IMR-90 (cell line): ENCODE measurements around the gene MS4A10. TPM values are rescaled to one million over a fixed set of nuclear protein-coding genes. Genes with fewer than 3 reads are reported as not detected.

Experiments
- ATAC-seq: fragments of 200-7000 bp; cut with Tn5 transposase; 2 replicates; pipeline ENCODE4 v1.9.1; 2020; ENCODE audit warnings: low read depth, mild to moderate bottlenecking, moderate library complexity
- BruUV-seq: library from RNA; stranded (reverse); fragments of 400-500 nt; replicated peaks from 2 replicates; lab custom pipeline; 2021; lab: Mats Ljungman, UMichigan
- CTCF ChIA-PET: fragments of 300-600 bp; formaldehyde crosslinking; extraction: SDS; loops from one replicate; lab custom pipeline; 2021; ENCODE audit warnings: antibody characterized with exemption; lab: Yijun Ruan, JAX
- POLR2A ChIA-PET: fragments of 300-600 bp; sonication (Branson Sonifier 250); formaldehyde crosslinking; loops from one replicate; lab custom pipeline; 2022; ENCODE audit warnings: antibody characterized with exemption; ENCODE audit not compliant: unreplicated experiment; lab: Charles Lee
- DNase-seq: peaks from one replicate; pipeline ENCODE4 v3.0.0; 2013
- H2AFZ ChIP-seq: replicated peaks from 2 replicates; pipeline ENCODE3; 2013; ENCODE audit warnings: low read length, mild to moderate bottlenecking; ENCODE audit not compliant: poor library complexity
- H2AK5ac ChIP-seq: 2 replicates; pipeline ENCODE4 v1.6.1; 2013; ENCODE audit warnings: low read depth, low read length, inconsistent platforms
- H2AK9ac ChIP-seq: replicated peaks from 2 replicates; pipeline ENCODE3; 2013; ENCODE audit warnings: mild to moderate bottlenecking, low read depth, low read length, moderate library complexity; ENCODE audit not compliant: poor library complexity
- H2BK120ac ChIP-seq: 2 replicates; pipeline ENCODE4 v1.6.1; 2013; ENCODE audit warnings: low read depth, low read length, inconsistent platforms
- H2BK15ac ChIP-seq: 3 replicates; pipeline ENCODE4 v1.6.1; 2013; ENCODE audit warnings: low read depth, low read length, inconsistent platforms
- H2BK20ac ChIP-seq: 2 replicates; pipeline ENCODE4 v1.6.1; 2013; ENCODE audit warnings: low read depth, mild to moderate bottlenecking, inconsistent platforms, low read length, moderate library complexity
- H2BK5ac ChIP-seq: 2 replicates; pipeline ENCODE4 v1.6.1; 2013; ENCODE audit warnings: mild to moderate bottlenecking, low read depth, low read length, inconsistent platforms; ENCODE audit not compliant: poor library complexity, severe bottlenecking
- H3K14ac ChIP-seq: replicated peaks from 2 replicates; pipeline ENCODE4 v1.6.1; 2013; ENCODE audit warnings: low read depth, low read length, inconsistent platforms
- H3K18ac ChIP-seq: 2 replicates; pipeline ENCODE4 v1.6.1; 2013; ENCODE audit warnings: low read depth, low read length, control low read depth
- H3K23ac ChIP-seq: 2 replicates; pipeline ENCODE4 v1.6.1; 2013; ENCODE audit warnings: low read depth, low read length, inconsistent platforms
- H3K27ac ChIP-seq: 2 replicates; pipeline ENCODE4 v1.5.1; 2013; ENCODE audit warnings: mild to moderate bottlenecking, control low read depth, low read length; ENCODE audit not compliant: insufficient read depth
- H3K27me3 ChIP-seq: 2 replicates; pipeline ENCODE4 v1.6.1; 2013; ENCODE audit warnings: low read length; ENCODE audit not compliant: control insufficient read depth, insufficient read depth
- H3K36me3 ChIP-seq: 2 replicates; pipeline ENCODE4 v1.6.1; 2013; ENCODE audit warnings: low read length, mixed read lengths; ENCODE audit not compliant: control insufficient read depth, insufficient read depth
- H3K4ac ChIP-seq: 2 replicates; pipeline ENCODE4 v1.6.1; 2013; ENCODE audit warnings: low read depth, low read length, inconsistent platforms
- H3K4me1 ChIP-seq: 2 replicates; pipeline ENCODE4 v1.6.1; 2013; ENCODE audit warnings: low read length, mixed read lengths; ENCODE audit not compliant: control insufficient read depth, insufficient read depth
- H3K4me2 ChIP-seq: 2 replicates; pipeline ENCODE4 v1.6.1; 2013; ENCODE audit warnings: low read depth, mild to moderate bottlenecking, control low read depth, low read length, moderate library complexity
- H3K4me3 ChIP-seq: 2 replicates; pipeline ENCODE4 v1.5.1; 2013; ENCODE audit warnings: low read depth, mild to moderate bottlenecking, control low read depth, low read length, moderate library complexity; ENCODE audit not compliant: insufficient read depth
- H3K56ac ChIP-seq: 2 replicates; pipeline ENCODE4 v1.6.1; 2013; ENCODE audit warnings: low read length, inconsistent platforms; ENCODE audit not compliant: insufficient read depth; ENCODE audit errors: extremely low read depth
- H3K79me1 ChIP-seq, 2 experiments: 2 replicates each; pipeline ENCODE4 v1.6.1; 2013; ENCODE audit warnings: low read length in 2 of 2, inconsistent platforms in 1 of 2, low read depth in 1 of 2
- H3K9ac ChIP-seq: 2 replicates; pipeline ENCODE4 v1.6.1; 2013; ENCODE audit warnings: low read depth, low read length, control low read depth
- H3K9me1 ChIP-seq: 2 replicates; pipeline ENCODE4 v1.6.1; 2013; ENCODE audit warnings: low read length, inconsistent platforms; ENCODE audit not compliant: insufficient read depth
- H3K9me3 ChIP-seq: 2 replicates; pipeline ENCODE4 v1.6.1; 2013; ENCODE audit warnings: low read length; ENCODE audit not compliant: control insufficient read depth, insufficient read depth
- H4K20me1 ChIP-seq: 2 replicates; pipeline ENCODE4 v1.6.1; 2013; ENCODE audit warnings: low read length, inconsistent platforms; ENCODE audit not compliant: insufficient read depth
- H4K5ac ChIP-seq: 2 replicates; pipeline ENCODE4 v1.6.1; 2013; ENCODE audit warnings: mild to moderate bottlenecking, low read depth, low read length, control low read depth
- H4K8ac ChIP-seq, 2 experiments: 2 replicates each; pipeline ENCODE4 v1.6.1; 2013; ENCODE audit warnings: low read depth in 2 of 2, low read length in 2 of 2, control low read depth in 1 of 2, inconsistent platforms in 1 of 2
- H4K91ac ChIP-seq: 2 replicates; pipeline ENCODE4 v1.6.1; 2013; ENCODE audit warnings: low read depth, low read length, inconsistent platforms; ENCODE audit not compliant: insufficient read depth
- BHLHE40 ChIP-seq: fragments of 150-350 bp; IDR thresholded peaks from 2 replicates; pipeline ENCODE4 v1.6.1; 2016; ENCODE audit warnings: mild to moderate bottlenecking, low read depth, low read length
- CEBPB ChIP-seq: IDR thresholded peaks from 2 replicates; pipeline ENCODE4 v1.6.1; 2012; ENCODE audit warnings: low read depth, low read length, improper control_type of control experiment
- CHD1 ChIP-seq: IDR thresholded peaks from 2 replicates; pipeline ENCODE4 v1.6.1; 2012; ENCODE audit warnings: low read depth, low read length, improper control_type of control experiment
- FOS ChIP-seq: fragments of 150-350 bp; IDR thresholded peaks from 2 replicates; pipeline ENCODE4 v1.6.1; 2016; ENCODE audit warnings: low read depth, low read length
- MAFK ChIP-seq: IDR thresholded peaks from 2 replicates; pipeline ENCODE4 v1.6.1; 2012; ENCODE audit warnings: low read depth, low read length, improper control_type of control experiment
- MAZ ChIP-seq: IDR thresholded peaks from 2 replicates; pipeline ENCODE4 v1.6.1; 2012; ENCODE audit warnings: low read depth, mild to moderate bottlenecking, low read length, improper control_type of control experiment, moderate library complexity, borderline replicate concordance
- MXI1 ChIP-seq: IDR thresholded peaks from 2 replicates; pipeline ENCODE4 v1.6.1; 2012; ENCODE audit warnings: low read depth, mild to moderate bottlenecking, low read length, moderate library complexity, borderline replicate concordance
- NFE2L2 ChIP-seq: fragments of 150-350 bp; IDR thresholded peaks from 2 replicates; pipeline ENCODE4 v1.6.1; 2016; ENCODE audit warnings: low read depth, mild to moderate bottlenecking, low read length
- POLR2A ChIP-seq: IDR thresholded peaks from 2 replicates; pipeline ENCODE4 v1.6.1; 2012; ENCODE audit warnings: mild to moderate bottlenecking, low read depth, low read length
- RAD21 ChIP-seq: IDR thresholded peaks from 2 replicates; pipeline ENCODE4 v1.6.1; 2012; ENCODE audit warnings: low read length, improper control_type of control experiment
- RCOR1 ChIP-seq: IDR thresholded peaks from 2 replicates; pipeline ENCODE4 v1.6.1; 2012; ENCODE audit warnings: mild to moderate bottlenecking, low read length, improper control_type of control experiment; ENCODE audit not compliant: insufficient replicate concordance
- RFX5 ChIP-seq: IDR thresholded peaks from 2 replicates; pipeline ENCODE4 v1.8.0; 2012; ENCODE audit warnings: low read depth, mild to moderate bottlenecking, low read length, moderate library complexity
- SMC3 ChIP-seq: fragments of 150-350 bp; IDR thresholded peaks from 2 replicates; pipeline ENCODE4 v1.6.1; 2016; ENCODE audit warnings: low read depth, mild to moderate bottlenecking, antibody characterized with exemption, low read length, moderate library complexity
- USF2 ChIP-seq: fragments of 150-350 bp; IDR thresholded peaks from 2 replicates; pipeline ENCODE4 v1.6.1; 2017; ENCODE audit warnings: mild to moderate bottlenecking, antibody characterized with exemption, low read length, low read depth
- WGBS, 2 experiments: methylation state at CpG; one replicate each; pipeline versions ENCODE4 v1.1.5 to v1.1.7; 2013; ENCODE audit warnings: missing lambda C conversion rate in 2 of 2; ENCODE audit not compliant: insufficient read length in 1 of 2; ENCODE audit errors: extremely low coverage in 2 of 2; 5-methylcytosine and 5-hydroxymethylcytosine counted together
- dilution Hi-C: fragments of 300-500 bp; cut with HindIII; formaldehyde crosslinking; loops from one replicate; pipeline ENCODE4 v1.14.3; 2018; ENCODE audit warnings: low sequenced_read_pairs; ENCODE audit not compliant: unreplicated experiment
- in situ Hi-C: fragments of 300-500 bp; cut with MboI; formaldehyde crosslinking; loops from 3 replicates; pipeline ENCODE4 v1.14.3; 2019; ENCODE audit warnings: low sequenced_read_pairs, inconsistent platforms, mixed read lengths
- intact Hi-C: fragments of 100-400 bp; cut with micrococcal nuclease; formaldehyde crosslinking; loops from 2 replicates; pipeline ENCODE4 v1.10.0; 2022
- polyA plus RNA-seq, 3 experiments: library from polyadenylated mRNA; depleted of rRNA; stranded (reverse); fragments of >200 nt; gene quantifications; 2 replicates each; pipeline ENCODE4 v1.2.3, GENCODE V29; 2012; ENCODE audit warnings: low replicate concordance in 1 of 3
- total RNA-seq: library from RNA; depleted of rRNA; stranded (reverse); fragments of >200 nt; gene quantifications from 2 replicates; pipeline ENCODE4 v1.2.3, GENCODE V29; 2012
- TF ChIP-seq, protein P1 (sequence below): fragments of 150-350 bp; IDR thresholded peaks from 2 replicates; pipeline ENCODE4 v1.6.1; 2016; ENCODE audit warnings: low read depth, mild to moderate bottlenecking, low read length, moderate library complexity, borderline replicate concordance
- TF ChIP-seq, protein P2 (sequence below): conservative IDR thresholded peaks from 2 replicates; pipeline ENCODE4 v1.5.1; 2012; ENCODE audit warnings: mild to moderate bottlenecking, low read depth, low read length, improper control_type of control experiment

Gene MS4A10
- total and polyA plus RNA-seq, 2 of the 4 experiments (the other 2 are of a cell fraction), result not detected

DNA sequence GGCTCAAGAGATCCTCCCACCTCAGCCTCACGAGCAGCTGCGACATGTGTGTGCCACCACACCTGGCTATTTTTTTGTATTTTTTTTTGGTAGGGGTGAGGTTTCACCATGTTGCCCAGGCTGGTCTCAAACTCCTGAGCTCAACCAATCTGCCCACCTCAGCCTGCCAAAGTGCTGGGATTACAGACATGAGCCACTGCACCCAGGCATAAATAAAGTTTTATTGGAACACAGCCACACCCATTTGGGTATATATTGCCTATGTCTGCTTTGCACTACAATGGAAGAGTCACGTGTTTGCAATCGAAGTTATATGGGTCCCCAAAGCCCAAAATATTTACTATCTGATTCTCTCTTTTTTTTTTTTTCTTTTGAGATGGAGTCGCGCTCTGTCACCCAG, 30.2 kb upstream of the MS4A10 start:
- Histone ChIP-seq H3K36me3 (no peaks in the 10 kb centered on the region), H3K9me1 (no peaks in the 10 kb centered on the region), H3K4me3 (no peak overlapping the region), H4K91ac (no peak overlapping the region), H4K8ac (no peak overlapping the region), H3K27ac (no peak overlapping the region), H3K9me3 (no peaks in the 10 kb centered on the region), H2AK5ac (no peak overlapping the region), H2BK5ac (no peak overlapping the region), H2AK9ac (no peak overlapping the region), H2BK15ac (no peak overlapping the region), H3K4me2 (no peak overlapping the region), H3K14ac (no peak overlapping the region), H3K4me1 (no peaks in the 10 kb centered on the region), H3K18ac (no peak overlapping the region), H4K5ac (no peak overlapping the region), H3K9ac (no peak overlapping the region), H3K4ac (no peak overlapping the region), H2BK120ac (no peak overlapping the region), H3K56ac (no peak overlapping the region), H2AFZ (no peak overlapping the region), H3K23ac (no peak overlapping the region), H3K27me3 (peaks cover under 1% of the 10 kb centered on the region; the same call in 1 of the 2 replicates), H3K79me1 (no peaks in the 10 kb centered on the region), H2BK20ac (no peak overlapping the region), H4K20me1 (no peaks in the 10 kb centered on the region)
- ChIA-PET CTCF (no interaction called here), POLR2A (no interaction called here)
- ATAC-seq (no peak), DNase-seq (no peak)
- intact Hi-C loops (no loop called here), in situ Hi-C loops (no loop called here), dilution Hi-C loops (no loop called here)
- BruUV-seq, result no TSS peak
- TF ChIP-seq USF2 (no peak), CEBPB (no peak), MAFK (no peak), MXI1 (no peak), NFE2L2 (no peak), BHLHE40 (no peak), MAZ (no peak), RCOR1 (no peak), FOS (no peak), SMC3 (no peak), RAD21 (no peak), CHD1 (no peak), POLR2A (no peak), RFX5 (no peak)
- TF ChIP-seq, protein P1, sequence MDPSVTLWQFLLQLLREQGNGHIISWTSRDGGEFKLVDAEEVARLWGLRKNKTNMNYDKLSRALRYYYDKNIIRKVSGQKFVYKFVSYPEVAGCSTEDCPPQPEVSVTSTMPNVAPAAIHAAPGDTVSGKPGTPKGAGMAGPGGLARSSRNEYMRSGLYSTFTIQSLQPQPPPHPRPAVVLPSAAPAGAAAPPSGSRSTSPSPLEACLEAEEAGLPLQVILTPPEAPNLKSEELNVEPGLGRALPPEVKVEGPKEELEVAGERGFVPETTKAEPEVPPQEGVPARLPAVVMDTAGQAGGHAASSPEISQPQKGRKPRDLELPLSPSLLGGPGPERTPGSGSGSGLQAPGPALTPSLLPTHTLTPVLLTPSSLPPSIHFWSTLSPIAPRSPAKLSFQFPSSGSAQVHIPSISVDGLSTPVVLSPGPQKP, result no peak
- TF ChIP-seq, protein P2, sequence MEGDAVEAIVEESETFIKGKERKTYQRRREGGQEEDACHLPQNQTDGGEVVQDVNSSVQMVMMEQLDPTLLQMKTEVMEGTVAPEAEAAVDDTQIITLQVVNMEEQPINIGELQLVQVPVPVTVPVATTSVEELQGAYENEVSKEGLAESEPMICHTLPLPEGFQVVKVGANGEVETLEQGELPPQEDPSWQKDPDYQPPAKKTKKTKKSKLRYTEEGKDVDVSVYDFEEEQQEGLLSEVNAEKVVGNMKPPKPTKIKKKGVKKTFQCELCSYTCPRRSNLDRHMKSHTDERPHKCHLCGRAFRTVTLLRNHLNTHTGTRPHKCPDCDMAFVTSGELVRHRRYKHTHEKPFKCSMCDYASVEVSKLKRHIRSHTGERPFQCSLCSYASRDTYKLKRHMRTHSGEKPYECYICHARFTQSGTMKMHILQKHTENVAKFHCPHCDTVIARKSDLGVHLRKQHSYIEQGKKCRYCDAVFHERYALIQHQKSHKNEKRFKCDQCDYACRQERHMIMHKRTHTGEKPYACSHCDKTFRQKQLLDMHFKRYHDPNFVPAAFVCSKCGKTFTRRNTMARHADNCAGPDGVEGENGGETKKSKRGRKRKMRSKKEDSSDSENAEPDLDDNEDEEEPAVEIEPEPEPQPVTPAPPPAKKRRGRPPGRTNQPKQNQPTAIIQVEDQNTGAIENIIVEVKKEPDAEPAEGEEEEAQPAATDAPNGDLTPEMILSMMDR, result no peak
- WGBS, 2 experiments, result no CpG with 5 or more reads among the region's 6 CpGs
